ENCODE data around the gene PRDM12. TPM values are rescaled to one million over a fixed set of nuclear protein-coding genes. Genes with fewer than 3 reads are reported as not detected.

PRDM12 gene
- polyA plus RNA-seq, 1 donor (not counting 4 experiments of a cell fraction or from before 2014, with no cell fraction given): not detected

GRCh38 chr9:130675396-130675795 is 11.0 kb downstream of the PRDM12 start:
- DNase-seq (ENCODE audit: low read depth, low spot score): no peak
- H3K27me3 ChIP-seq (ENCODE audit: control insufficient read depth, extremely low read depth, insufficient read depth, low read length): no peaks in the 10 kb centered on the region
- no peaks in the 10 kb centered on the region for H3K36me3 ChIP-seq (ENCODE audit: control insufficient read depth in 2 of 2, extremely low read depth in 1 of 2, insufficient read depth in 2 of 2, low read length in 2 of 2)
- no peak overlapping the region for H3K4me3 ChIP-seq (ENCODE audit: control insufficient read depth in 2 of 3, extremely low read depth in 1 of 3, insufficient read depth in 2 of 3, low read depth in 1 of 3, low read length in 3 of 3)
- H4K20me1 ChIP-seq (ENCODE audit: control insufficient read depth, extremely low read depth, insufficient read depth, low read length): no peaks in the 10 kb centered on the region
- H3K9me1 ChIP-seq (ENCODE audit: control insufficient read depth, extremely low read depth, insufficient read depth, low read length): no peaks in the 10 kb centered on the region
- no peaks in the 10 kb centered on the region for H3K9me3 ChIP-seq (ENCODE audit: control insufficient read depth, low read depth, low read length)
- no peak for FAIRE-seq
- H3K27ac ChIP-seq (ENCODE audit: control insufficient read depth, insufficient read depth, low read length): no peak overlapping the region
- TF ChIP-seq, protein P1, sequence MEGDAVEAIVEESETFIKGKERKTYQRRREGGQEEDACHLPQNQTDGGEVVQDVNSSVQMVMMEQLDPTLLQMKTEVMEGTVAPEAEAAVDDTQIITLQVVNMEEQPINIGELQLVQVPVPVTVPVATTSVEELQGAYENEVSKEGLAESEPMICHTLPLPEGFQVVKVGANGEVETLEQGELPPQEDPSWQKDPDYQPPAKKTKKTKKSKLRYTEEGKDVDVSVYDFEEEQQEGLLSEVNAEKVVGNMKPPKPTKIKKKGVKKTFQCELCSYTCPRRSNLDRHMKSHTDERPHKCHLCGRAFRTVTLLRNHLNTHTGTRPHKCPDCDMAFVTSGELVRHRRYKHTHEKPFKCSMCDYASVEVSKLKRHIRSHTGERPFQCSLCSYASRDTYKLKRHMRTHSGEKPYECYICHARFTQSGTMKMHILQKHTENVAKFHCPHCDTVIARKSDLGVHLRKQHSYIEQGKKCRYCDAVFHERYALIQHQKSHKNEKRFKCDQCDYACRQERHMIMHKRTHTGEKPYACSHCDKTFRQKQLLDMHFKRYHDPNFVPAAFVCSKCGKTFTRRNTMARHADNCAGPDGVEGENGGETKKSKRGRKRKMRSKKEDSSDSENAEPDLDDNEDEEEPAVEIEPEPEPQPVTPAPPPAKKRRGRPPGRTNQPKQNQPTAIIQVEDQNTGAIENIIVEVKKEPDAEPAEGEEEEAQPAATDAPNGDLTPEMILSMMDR (optimal IDR thresholded peaks at IDR 0.05 in 1 of 3, IDR thresholded peaks at IDR 0.05 in 1 of 3, conservative IDR thresholded peaks at IDR 0.05 in 1 of 3; ENCODE audit: extremely low read depth in 1 of 3, insufficient read depth in 2 of 3, low read length in 3 of 3): no peak
- TF ChIP-seq EZH2 (IDR thresholded peaks at IDR 0.05; ENCODE audit: low read length): no peak
- no peaks in the 10 kb centered on the region for H3K79me2 ChIP-seq (ENCODE audit: control insufficient read depth, insufficient read depth, low read length)
- H3K9ac ChIP-seq (ENCODE audit: control insufficient read depth, extremely low read depth, insufficient read depth, low read length): no peak overlapping the region
- no peaks in the 10 kb centered on the region for H3K4me1 ChIP-seq (ENCODE audit: control insufficient read depth, extremely low read depth, insufficient read depth, low read length)
- no peak overlapping the region for H3K4me2 ChIP-seq (ENCODE audit: control insufficient read depth, extremely low read depth, insufficient read depth, low read depth, low read length)
- dilution Hi-C loops (cut with MboI; ENCODE audit: extremely low pct_ligation_motif_present, low sequenced_read_pairs): no loop called here
- H2AFZ ChIP-seq (ENCODE audit: control insufficient read depth, low read length): no peak overlapping the region

DNA sequence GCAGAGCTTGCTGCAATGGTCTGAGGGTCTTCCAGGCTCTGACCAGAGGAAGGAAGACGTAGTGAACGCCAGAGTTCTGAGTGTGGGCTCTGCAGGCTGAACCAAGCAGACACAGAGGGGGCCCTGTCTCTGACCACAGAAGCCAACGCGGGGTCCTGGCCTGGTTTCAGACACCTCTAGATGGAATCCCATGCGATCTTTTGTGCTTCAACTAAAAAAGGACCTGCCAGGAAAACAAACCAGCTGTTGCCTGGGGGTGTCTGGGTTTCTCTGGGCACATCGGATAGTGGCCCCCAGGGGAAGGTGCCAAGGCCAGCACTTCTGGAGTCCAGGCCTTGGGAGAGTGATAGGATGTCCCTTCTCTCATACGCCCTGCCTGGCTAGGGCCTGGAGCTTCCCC is 12.9 kb downstream of the PRDM12 start:
- no peak for DNase-seq (ENCODE audit: low read depth, low spot score)
- no peaks in the 10 kb centered on the region for H4K20me1 ChIP-seq (ENCODE audit: control insufficient read depth, extremely low read depth, insufficient read depth, low read length)
- H2AFZ ChIP-seq (ENCODE audit: control insufficient read depth, low read length): no peak overlapping the region
- no peaks in the 10 kb centered on the region for H3K9me1 ChIP-seq (ENCODE audit: control insufficient read depth, extremely low read depth, insufficient read depth, low read length)
- H3K27ac ChIP-seq (ENCODE audit: control insufficient read depth, insufficient read depth, low read length): no peak overlapping the region
- peaks cover 5% of the 10 kb centered on the region for H3K27me3 ChIP-seq (ENCODE audit: control insufficient read depth, extremely low read depth, insufficient read depth, low read length)
- H3K36me3 ChIP-seq (ENCODE audit: control insufficient read depth in 2 of 2, extremely low read depth in 1 of 2, insufficient read depth in 2 of 2, low read length in 2 of 2): no peaks in the 10 kb centered on the region
- H3K4me2 ChIP-seq (ENCODE audit: control insufficient read depth, extremely low read depth, insufficient read depth, low read depth, low read length): no peak overlapping the region
- H3K4me3 ChIP-seq (ENCODE audit: control insufficient read depth in 2 of 3, extremely low read depth in 1 of 3, insufficient read depth in 2 of 3, low read depth in 1 of 3, low read length in 3 of 3): no peak overlapping the region
- H3K9me3 ChIP-seq (ENCODE audit: control insufficient read depth, low read depth, low read length): no peaks in the 10 kb centered on the region
- peaks cover 8% of the 10 kb centered on the region for H3K4me1 ChIP-seq (ENCODE audit: control insufficient read depth, extremely low read depth, insufficient read depth, low read length)
- no peak overlapping the region for H3K9ac ChIP-seq (ENCODE audit: control insufficient read depth, extremely low read depth, insufficient read depth, low read length)
- TF ChIP-seq, protein P1 (optimal IDR thresholded peaks at IDR 0.05 in 1 of 3, IDR thresholded peaks at IDR 0.05 in 1 of 3, conservative IDR thresholded peaks at IDR 0.05 in 1 of 3; ENCODE audit: extremely low read depth in 1 of 3, insufficient read depth in 2 of 3, low read length in 3 of 3): no peak
- TF ChIP-seq EZH2 (IDR thresholded peaks at IDR 0.05; ENCODE audit: low read length): no peak
- FAIRE-seq: no peak
- H3K79me2 ChIP-seq (ENCODE audit: control insufficient read depth, insufficient read depth, low read length): no peaks in the 10 kb centered on the region
- dilution Hi-C loops (cut with MboI; ENCODE audit: extremely low pct_ligation_motif_present, low sequenced_read_pairs): no loop called here
